Ascending aorta (tissue), 2 donors: Measurements from ENCODE around the gene TMEM139. TPM values are rescaled to one million over a fixed set of nuclear protein-coding genes. Genes with fewer than 3 reads are reported as not detected.

Source experiments
- DNase-seq, 2 donors: peaks; one replicate each; pipeline ENCODE4 v3.0.0-alpha.2; 2019; ENCODE audit warnings: low spot score in 2 of 2
- H3K27ac ChIP-seq, 2 donors: fragments of 200-600 bp; sonication (generic); one replicate each; pipeline ENCODE4 v1.5.1; 2016 to 2017; ENCODE audit warnings: mild to moderate bottlenecking in 1 of 2
- H3K27me3 ChIP-seq: fragments of 200-600 bp; sonication (generic); one replicate; pipeline ENCODE4 v1.5.1; 2017
- H3K36me3 ChIP-seq, 2 donors: fragments of 200-600 bp; sonication (generic); one replicate each; pipeline ENCODE4 v1.5.1; 2016
- H3K4me1 ChIP-seq, 2 donors: fragments of 200-600 bp; sonication (generic); one replicate each; pipeline ENCODE4 v1.5.1; 2016 to 2017; ENCODE audit warnings: mild to moderate bottlenecking in 1 of 2
- H3K4me3 ChIP-seq, 2 donors: fragments of 200-600 bp; sonication (generic); one replicate each; pipeline ENCODE4 v1.5.1; 2016 to 2017; ENCODE audit warnings: mild to moderate bottlenecking in 1 of 2
- H3K9me3 ChIP-seq, 2 donors: fragments of 200-600 bp; sonication (generic); one replicate each; pipeline ENCODE4 v1.5.1; 2016
- CTCF ChIP-seq, 3 experiments: fragments of 200-600 bp in 2 of 3; fragments of 450-650 bp in 1 of 3; sonication (generic) in 2 of 3; IDR thresholded peaks; one replicate each; pipeline ENCODE4 v1.5.1; 2016 to 2019; ENCODE audit warnings: antibody characterized with exemption in 3 of 3, mild to moderate bottlenecking in 1 of 3, moderate library complexity in 1 of 3
- intact Hi-C: fragments of 100-400 bp; cut with DNase I; formaldehyde crosslinking; loops from one replicate; pipeline ENCODE4 v1.15.1; 2023
- total RNA-seq: library from RNA; depleted of rRNA; stranded (reverse); fragments of >200 nt; gene quantifications from one replicate; pipeline ENCODE4 v1.1.0, GENCODE V29; 2016

TMEM139 gene
- total RNA-seq, 1 donor from 2014 or later: 11.5 TPM

- Histone ChIP-seq H3K9me3 (no peaks in the 10 kb centered on the region), H3K27me3 (no peaks in the 10 kb centered on the region), H3K27ac (no peak overlapping the region), H3K4me3 (no peak overlapping the region), H3K36me3 (no peaks in the 10 kb centered on the region), H3K4me1 (no peaks in the 10 kb centered on the region)
- no peak for DNase-seq
- TF ChIP-seq CTCF (IDR thresholded peaks at IDR 0.05): no peak
- intact Hi-C loops: no loop called here
Observed at GRCh38 chr7:143334244-143334643, 49.5 kb downstream of the TMEM139 start.

- H3K27me3 ChIP-seq: no peaks in the 10 kb centered on the region
- intact Hi-C loops: no loop called here
- H3K36me3 ChIP-seq: no peaks in the 10 kb centered on the region
- no peak overlapping the region for H3K27ac ChIP-seq
- no peaks in the 10 kb centered on the region for H3K9me3 ChIP-seq
- no peaks in the 10 kb centered on the region for H3K4me1 ChIP-seq
- no peak for TF ChIP-seq CTCF (IDR thresholded peaks at IDR 0.05)
- DNase-seq: no peak
- no peak overlapping the region for H3K4me3 ChIP-seq
Observed at GRCh38 chr7:143337216-143337615, 52.5 kb downstream of the TMEM139 start.

Other genes with a start within 250 kb of the TMEM139 start
- gene OR6V1, start 232.6 kb upstream of the TMEM139 start, total RNA-seq: not detected
- not detected for gene PIP, start 152.9 kb upstream of the TMEM139 start, total RNA-seq
- not detected for gene TAS2R39, start 101.5 kb upstream of the TMEM139 start, total RNA-seq
- gene TAS2R40, start 62.9 kb upstream of the TMEM139 start, total RNA-seq: not detected
- gene GSTK1, start 21.5 kb upstream of the TMEM139 start, total RNA-seq: 174 TPM
- 13.7 TPM for gene CASP2, start 3.4 kb downstream of the TMEM139 start, total RNA-seq
- gene CLCN1, start 31.2 kb downstream of the TMEM139 start, total RNA-seq: not detected
- 0.53 TPM for gene FAM131B, start 77.8 kb downstream of the TMEM139 start, total RNA-seq
- 320 TPM for gene ZYX, start 96.4 kb downstream of the TMEM139 start, total RNA-seq
- not detected for gene EPHA1, start 123.9 kb downstream of the TMEM139 start, total RNA-seq
- not detected for gene TAS2R60, start 158.5 kb downstream of the TMEM139 start, total RNA-seq
- not detected for gene TAS2R41, start 192.9 kb downstream of the TMEM139 start, total RNA-seq